OCI-LY1 (cell line): ENCODE measurements around the gene NCBP1.

Source experiments
- EZH2 ChIP-seq: fragments of 200-600 bp; sonication (generic), shearing (Covaris generic); IDR thresholded peaks from 2 replicates; pipeline ENCODE4 v1.8.0; 2017; ENCODE audit warnings: borderline replicate concordance, mixed run types, mild to moderate bottlenecking, antibody characterized with exemption, low read length, moderate library complexity, mixed read lengths
- TF ChIP-seq, protein P1 (sequence below): fragments of 200-600 bp; sonication (generic), shearing (Covaris generic); IDR thresholded peaks from 2 replicates; pipeline ENCODE4 v1.5.1; 2017; ENCODE audit warnings: mild to moderate bottlenecking, antibody characterized with exemption, low read length, moderate library complexity, mixed read lengths

DNA sequence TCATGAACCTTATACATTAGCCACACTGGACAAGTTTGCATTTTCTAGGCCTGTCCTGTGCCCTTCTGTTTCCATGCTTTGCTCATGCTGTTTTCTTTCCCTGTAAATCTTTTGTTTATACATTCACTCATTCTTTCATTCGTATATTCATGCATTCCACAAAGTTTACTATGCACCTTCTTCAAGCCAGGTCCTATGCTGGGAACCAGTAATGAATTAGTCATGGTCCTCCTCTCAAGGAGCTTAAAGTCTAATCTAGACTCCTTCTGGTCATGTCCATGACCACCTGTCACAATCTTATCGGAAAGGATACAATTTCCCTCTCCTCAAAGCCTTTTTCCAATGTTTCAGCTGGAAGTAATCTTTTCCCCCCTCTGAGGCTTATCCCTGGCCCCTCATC is 72.6 kb downstream of the NCBP1 start:
- TF ChIP-seq, protein P1, sequence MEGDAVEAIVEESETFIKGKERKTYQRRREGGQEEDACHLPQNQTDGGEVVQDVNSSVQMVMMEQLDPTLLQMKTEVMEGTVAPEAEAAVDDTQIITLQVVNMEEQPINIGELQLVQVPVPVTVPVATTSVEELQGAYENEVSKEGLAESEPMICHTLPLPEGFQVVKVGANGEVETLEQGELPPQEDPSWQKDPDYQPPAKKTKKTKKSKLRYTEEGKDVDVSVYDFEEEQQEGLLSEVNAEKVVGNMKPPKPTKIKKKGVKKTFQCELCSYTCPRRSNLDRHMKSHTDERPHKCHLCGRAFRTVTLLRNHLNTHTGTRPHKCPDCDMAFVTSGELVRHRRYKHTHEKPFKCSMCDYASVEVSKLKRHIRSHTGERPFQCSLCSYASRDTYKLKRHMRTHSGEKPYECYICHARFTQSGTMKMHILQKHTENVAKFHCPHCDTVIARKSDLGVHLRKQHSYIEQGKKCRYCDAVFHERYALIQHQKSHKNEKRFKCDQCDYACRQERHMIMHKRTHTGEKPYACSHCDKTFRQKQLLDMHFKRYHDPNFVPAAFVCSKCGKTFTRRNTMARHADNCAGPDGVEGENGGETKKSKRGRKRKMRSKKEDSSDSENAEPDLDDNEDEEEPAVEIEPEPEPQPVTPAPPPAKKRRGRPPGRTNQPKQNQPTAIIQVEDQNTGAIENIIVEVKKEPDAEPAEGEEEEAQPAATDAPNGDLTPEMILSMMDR, result no peak
- TF ChIP-seq EZH2, result no peak
